GM12892 (cell line): Measurements from ENCODE around the gene PSTPIP1.

Experiments used
- DNase-seq: peaks from one replicate; pipeline ENCODE4 v3.0.0; 2011; ENCODE audit not compliant: insufficient read length
- FAIRE-seq: peaks from 2 replicates; lab custom pipeline; 2011; peaks lifted over from hg19 to GRCh38; lab: Jason Lieb, UNC
- POLR2A ChIP-seq: IDR thresholded peaks from 2 replicates; pipeline ENCODE4 v1.6.1; 2011; ENCODE audit warnings: low read depth, low read length, control low read depth
- POLR2AphosphoS5 ChIP-seq: IDR thresholded peaks from 2 replicates; pipeline ENCODE4 v1.6.1; 2011; ENCODE audit warnings: low read depth, low read length, control low read depth
- TAF1 ChIP-seq: IDR thresholded peaks from 2 replicates; pipeline ENCODE4 v1.6.1; 2011; ENCODE audit warnings: low read depth, mild to moderate bottlenecking, control low read depth, low read length, borderline replicate concordance

The PSTPIP1 gene

DNA sequence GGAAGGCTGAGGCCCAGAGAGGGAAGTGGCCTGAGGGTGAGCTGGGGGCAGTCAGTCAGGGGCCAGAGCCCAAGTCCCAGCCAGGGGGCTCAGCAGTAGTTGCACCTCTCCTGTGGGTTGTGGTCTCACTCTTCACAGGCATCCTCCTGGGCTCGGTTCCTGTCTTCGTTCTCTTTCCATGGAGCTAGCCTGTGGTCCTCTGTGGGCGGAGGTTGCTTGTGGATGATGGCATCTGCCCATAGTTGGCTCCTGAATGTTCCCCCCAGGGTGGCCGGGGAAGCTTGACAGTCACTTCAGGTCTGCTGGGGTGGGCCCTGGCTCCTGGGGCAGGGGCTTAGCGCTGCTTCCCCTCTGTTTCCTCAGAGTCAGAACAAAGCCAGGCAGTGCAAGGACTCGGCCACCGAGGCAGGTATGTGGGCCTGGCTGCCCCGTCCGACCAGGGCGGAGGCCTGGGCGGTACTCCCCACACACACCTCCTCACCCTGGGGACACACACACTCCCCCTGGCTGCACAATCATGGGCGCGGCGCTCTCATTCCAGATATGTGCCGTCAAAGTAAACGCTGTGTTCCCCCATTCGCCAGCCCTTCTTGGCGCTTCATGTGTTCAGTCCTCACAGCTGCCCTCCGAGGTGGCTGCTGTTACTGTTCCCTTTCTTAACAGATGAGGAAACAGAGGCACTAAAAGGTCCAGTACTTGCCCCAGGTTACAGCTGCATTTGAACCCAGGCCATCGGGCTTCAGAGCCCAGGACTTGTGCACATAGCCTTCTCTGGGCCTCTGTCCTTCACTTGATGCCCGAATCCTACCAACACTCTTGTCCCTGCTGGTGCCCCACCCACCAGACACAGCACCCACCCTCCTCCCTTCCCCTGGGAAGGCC lies 34.5 kb downstream of the PSTPIP1 start:
- FAIRE-seq (no peak), DNase-seq (peak; percentile 13)
- no peak for TF ChIP-seq POLR2AphosphoS5
- no peak for TF ChIP-seq TAF1
- no peak for TF ChIP-seq POLR2A

GRCh38 chr15:77030048-77030927 lies 35.4 kb downstream of the PSTPIP1 start:
- DNase-seq (peak; percentile 16), FAIRE-seq (no peak)
- no peak for TF ChIP-seq POLR2AphosphoS5
- no peak for TF ChIP-seq TAF1
- no peak for TF ChIP-seq POLR2A

DNA sequence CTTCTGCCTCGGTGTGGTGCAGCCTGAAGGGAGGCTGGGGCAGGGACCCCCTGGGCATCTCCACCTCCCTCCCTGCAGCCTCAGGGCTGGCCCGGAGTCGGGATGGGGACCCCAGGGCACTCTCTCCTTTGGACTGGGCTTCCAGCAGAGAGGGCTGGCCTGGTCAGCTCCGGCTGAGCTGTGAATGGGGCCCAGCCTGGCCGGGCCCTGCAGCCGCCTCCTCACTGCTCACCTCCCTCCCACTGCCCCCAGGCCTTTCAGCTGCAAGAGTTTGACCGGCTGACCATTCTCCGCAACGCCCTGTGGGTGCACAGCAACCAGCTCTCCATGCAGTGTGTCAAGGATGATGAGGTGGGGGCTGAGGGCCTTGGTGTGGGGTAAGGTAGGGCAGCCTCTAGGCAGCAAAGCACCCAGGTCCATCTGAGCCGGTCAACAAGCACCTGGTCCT lies 36.0 kb downstream of the PSTPIP1 start:
- TF ChIP-seq POLR2AphosphoS5 (no peak), POLR2A (no peak)
- FAIRE-seq (no peak), DNase-seq (peak; percentile 13)

DNA sequence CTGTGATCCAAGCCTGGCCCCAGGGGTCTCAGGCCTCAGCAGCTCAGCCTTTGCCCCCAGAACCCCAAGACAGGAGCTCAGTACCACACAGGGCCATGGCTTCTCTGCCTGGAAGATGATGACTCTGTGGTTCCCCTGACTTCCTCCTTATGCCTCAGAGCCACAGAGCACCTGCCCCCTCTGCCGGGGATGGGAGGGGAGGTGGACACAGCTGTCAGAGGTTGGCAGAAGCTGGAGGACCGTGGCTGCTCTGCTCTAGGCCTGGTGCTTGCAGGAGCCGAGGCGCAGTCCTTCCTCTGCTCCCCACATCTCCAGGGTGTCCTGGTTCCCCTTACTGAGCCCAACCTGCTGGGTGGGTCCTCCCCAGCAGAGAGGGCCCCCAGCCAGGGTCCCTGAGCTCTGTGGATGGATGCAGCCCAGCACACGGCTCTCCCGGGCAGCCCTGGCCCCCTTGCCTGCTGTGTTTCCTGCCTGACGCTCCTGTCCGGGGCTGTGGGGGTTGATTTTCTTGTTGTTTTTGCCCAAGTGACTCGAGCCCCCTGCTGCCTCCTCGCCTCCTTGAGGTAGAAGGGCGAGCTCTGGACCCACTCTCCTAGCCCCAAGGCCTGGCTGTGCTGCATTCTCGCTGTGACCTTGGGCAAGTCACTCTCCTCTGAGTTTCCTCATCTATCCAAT lies 36.6 kb downstream of the PSTPIP1 start:
- FAIRE-seq (peak; percentile 62), DNase-seq (peak; percentile 58)

DNA sequence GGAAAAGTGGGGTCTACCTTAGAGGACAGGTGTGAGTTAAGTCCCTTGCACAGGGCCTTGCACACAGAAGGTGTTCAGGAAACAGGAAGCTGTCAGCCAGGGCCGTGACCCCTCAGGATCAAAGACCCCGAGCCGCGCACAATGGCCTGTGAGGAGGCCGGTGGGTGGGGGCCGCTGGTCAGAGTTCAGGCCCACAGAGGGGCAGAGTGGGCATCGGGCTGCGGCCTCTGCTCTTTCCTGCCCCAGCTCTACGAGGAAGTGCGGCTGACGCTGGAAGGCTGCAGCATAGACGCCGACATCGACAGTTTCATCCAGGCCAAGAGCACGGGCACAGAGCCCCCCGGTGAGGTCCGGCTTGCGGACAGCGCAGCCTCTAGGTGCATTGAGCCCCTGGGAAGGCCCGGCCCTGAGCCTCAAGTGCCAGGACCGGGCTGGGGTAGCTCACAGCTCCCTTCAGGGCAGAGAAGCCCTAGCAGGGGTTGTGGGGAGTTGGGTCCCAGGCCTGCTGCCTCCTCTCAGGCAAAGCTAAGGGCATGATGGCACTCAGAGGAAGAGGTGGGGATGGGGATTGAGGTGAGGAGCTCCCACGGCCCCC lies 37.2 kb downstream of the PSTPIP1 start:
- TF ChIP-seq POLR2A, result no peak
- no peak for TF ChIP-seq POLR2AphosphoS5
- no peak for TF ChIP-seq TAF1
- FAIRE-seq, result no peak
- no peak for DNase-seq

More for the DNA sequence above, 36.6 kb downstream of the PSTPIP1 start:
- TF ChIP-seq POLR2AphosphoS5, result no peak
- no peak for TF ChIP-seq POLR2A
- TF ChIP-seq TAF1, result no peak

GRCh38 chr15:77032647-77033416 lies 37.9 kb downstream of the PSTPIP1 start:
- no peak for FAIRE-seq
- TF ChIP-seq POLR2AphosphoS5, result no peak
- no peak for TF ChIP-seq TAF1
- TF ChIP-seq POLR2A, result no peak
- no peak for DNase-seq

DNA sequence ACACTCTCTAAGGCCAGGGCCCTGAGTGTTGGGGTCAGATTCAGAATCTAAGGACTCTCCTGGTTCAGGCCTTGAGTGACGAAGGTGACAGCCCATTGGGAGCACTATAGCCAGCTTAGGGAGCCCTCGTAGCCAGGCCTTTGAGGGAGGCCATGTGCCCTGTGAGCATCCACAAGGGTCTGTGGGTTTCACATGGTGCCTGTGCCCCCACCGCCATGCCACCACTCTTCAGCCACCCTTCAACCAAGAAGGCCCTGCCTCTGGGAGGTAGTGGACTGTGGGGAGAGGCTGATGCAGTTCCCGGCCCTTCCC lies 38.4 kb downstream of the PSTPIP1 start:
- TF ChIP-seq POLR2AphosphoS5 (no peak), TAF1 (no peak), POLR2A (no peak)
- FAIRE-seq (no peak), DNase-seq (no peak)

- DNase-seq (no peak), FAIRE-seq (no peak)
- TF ChIP-seq POLR2A (no peak), TAF1 (no peak), POLR2AphosphoS5 (no peak)
These were observed 39.1 kb downstream of the PSTPIP1 start for GRCh38 chr15:77033729-77034671.

DNA sequence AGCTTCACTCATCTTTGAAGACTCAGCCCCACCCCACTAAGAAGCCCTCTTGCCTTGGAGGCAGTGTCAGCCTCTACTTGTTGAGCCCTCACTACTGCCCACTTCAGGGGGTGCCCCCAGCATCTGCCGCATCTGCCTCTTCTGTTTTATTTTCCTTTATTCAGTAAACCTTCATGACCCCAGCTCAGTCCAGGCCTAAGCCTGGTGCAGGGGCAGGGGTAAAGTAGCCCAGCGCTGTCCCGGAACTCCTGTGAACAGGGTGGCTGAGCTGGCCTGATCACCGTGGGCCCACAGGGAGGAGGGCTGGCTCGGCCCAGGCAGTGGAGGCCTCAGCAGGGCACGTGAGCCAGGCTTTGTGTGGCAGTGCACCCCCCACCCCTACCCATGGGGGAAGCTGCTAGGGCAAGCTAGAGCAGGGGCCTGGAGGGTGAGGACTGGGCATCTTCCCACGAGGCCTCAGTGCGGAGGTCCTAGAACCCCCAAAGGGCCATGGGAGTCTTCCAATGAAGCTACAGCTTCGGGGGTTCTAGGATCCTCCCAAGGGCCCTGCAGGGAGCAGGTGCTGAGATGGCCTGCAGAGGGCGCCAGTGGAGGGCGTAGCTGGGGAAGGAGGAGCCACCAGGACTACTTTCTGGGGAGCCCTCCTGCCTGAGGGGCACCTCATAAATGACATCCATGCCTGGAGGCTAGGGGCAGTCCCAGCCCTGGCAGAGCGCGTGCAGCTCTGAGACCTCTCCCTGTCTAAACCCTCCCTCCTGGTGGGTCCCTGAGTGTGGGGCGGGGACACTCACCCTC lies 40.0 kb downstream of the PSTPIP1 start:
- no peak for TF ChIP-seq TAF1
- DNase-seq, result peak; percentile 52
- no peak for FAIRE-seq
